Activated CD8-positive, alpha-beta memory T cell treated with anti-CD3 and anti-CD28 coated beads for 48 hours (primary cell): ENCODE measurements around the gene NUDT14.

Experiments used
- DNase-seq, 3 experiments: peaks; one replicate each; pipeline ENCODE4 v3.0.0-alpha.2; 2020; ENCODE audit warnings: low read depth in 2 of 3, low spot score in 2 of 3

Gene NUDT14

GRCh38 chr14:105160776-105161175 lies 20.3 kb downstream of the NUDT14 start:
- no peak for DNase-seq

GRCh38 chr14:105159344-105159743 lies 21.8 kb downstream of the NUDT14 start:
- no peak for DNase-seq

GRCh38 chr14:105158794-105159193 lies 22.3 kb downstream of the NUDT14 start:
- DNase-seq, result no peak

- no peak for DNase-seq
These were observed 23.2 kb downstream of the NUDT14 start for GRCh38 chr14:105157872-105158271.

- no peak for DNase-seq
These were observed 24.4 kb downstream of the NUDT14 start for GRCh38 chr14:105156414-105157375.

GRCh38 chr14:105155681-105156413 lies 25.3 kb downstream of the NUDT14 start:
- DNase-seq, result no peak

GRCh38 chr14:105155071-105155651 lies 26.0 kb downstream of the NUDT14 start:
- no peak for DNase-seq

GRCh38 chr14:105154476-105154871 lies 26.6 kb downstream of the NUDT14 start:
- DNase-seq, result no peak

GRCh38 chr14:105153739-105154475 lies 27.2 kb downstream of the NUDT14 start:
- DNase-seq, result no peak

GRCh38 chr14:105153331-105153731 lies 27.8 kb downstream of the NUDT14 start:
- no peak for DNase-seq

GRCh38 chr14:105152794-105153241 lies 28.3 kb downstream of the NUDT14 start:
- no peak for DNase-seq

GRCh38 chr14:105151838-105152793 lies 29.0 kb downstream of the NUDT14 start:
- DNase-seq, result no peak

GRCh38 chr14:105151084-105151837 lies 29.9 kb downstream of the NUDT14 start:
- DNase-seq, result no peak

- DNase-seq, result no peak
These were observed 30.6 kb downstream of the NUDT14 start for GRCh38 chr14:105150368-105151083.

- DNase-seq, result no peak
These were observed 31.1 kb downstream of the NUDT14 start for GRCh38 chr14:105150026-105150367.

- DNase-seq, result no peak
These were observed 31.8 kb downstream of the NUDT14 start for GRCh38 chr14:105149146-105149781.

- no peak for DNase-seq
These were observed 32.4 kb downstream of the NUDT14 start for GRCh38 chr14:105148604-105149145.
